Adipocyte (in vitro differentiated cells): Measurements from ENCODE around the gene VN1R4.
A peak's percentile ranks its signal among the peaks of the same experiment; 100 is the strongest.
"Not testable (repeated sequence)": the region's sequence is repeated elsewhere in the genome, so short reads cannot be mapped to it uniquely, and the experiment has no call there.

ENCODE experiments used
- DNase-seq: peaks from one replicate; pipeline ENCODE4 v3.0.0-alpha.2; 2015; ENCODE audit warnings: low read depth
- H3K27me3 ChIP-seq: replicated peaks from 2 replicates; pipeline ENCODE4 v1.7.0; 2013; ENCODE audit warnings: mild to moderate bottlenecking, low read length, moderate library complexity; ENCODE audit not compliant: control insufficient read depth, insufficient read depth
- H3K36me3 ChIP-seq: 2 replicates; pipeline ENCODE4 v1.7.0; 2013; ENCODE audit warnings: low read length, mild to moderate bottlenecking, moderate library complexity; ENCODE audit not compliant: control insufficient read depth, insufficient read depth, severe bottlenecking
- H3K4me1 ChIP-seq: 2 replicates; pipeline ENCODE4 v1.7.0; 2013; ENCODE audit warnings: mild to moderate bottlenecking, low read length, moderate library complexity; ENCODE audit not compliant: control insufficient read depth, insufficient read depth
- H3K4me3 ChIP-seq: 2 replicates; pipeline ENCODE4 v1.7.0; 2013; ENCODE audit warnings: mild to moderate bottlenecking, low read length, moderate library complexity
- H3K9ac ChIP-seq: 2 replicates; pipeline ENCODE4 v1.7.0; 2013; ENCODE audit warnings: mild to moderate bottlenecking, low read length, moderate library complexity
- H3K9me3 ChIP-seq: 2 replicates; pipeline ENCODE4 v1.7.0; 2013; ENCODE audit warnings: mild to moderate bottlenecking, low read length, moderate library complexity; ENCODE audit not compliant: control insufficient read depth

Gene VN1R4

DNA sequence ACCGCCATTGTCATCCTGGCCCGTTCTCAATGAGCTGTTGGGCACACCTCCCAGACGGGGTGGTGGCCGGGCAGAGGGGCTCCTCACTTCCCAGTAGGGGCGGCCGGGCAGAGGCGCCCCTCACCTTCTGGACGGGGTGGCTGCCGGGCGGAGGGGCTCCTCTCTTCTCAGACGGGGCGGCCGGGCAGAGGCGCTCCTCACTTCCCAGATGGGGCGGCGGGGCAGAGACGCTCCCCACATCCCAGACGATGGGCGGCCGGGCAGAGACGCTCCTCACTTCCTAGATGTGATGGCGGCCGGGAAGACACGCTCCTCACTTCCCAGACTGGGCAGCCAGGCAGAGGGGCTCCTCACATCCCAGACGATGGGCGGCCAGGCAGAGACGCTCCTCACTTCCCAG, 2.3 kb upstream of the VN1R4 start:
- H3K9ac ChIP-seq, H3K36me3 ChIP-seq, H3K4me1 ChIP-seq, H3K4me3 ChIP-seq, DNase-seq, H3K9me3 ChIP-seq, H3K27me3 ChIP-seq: not testable (repeated sequence)

DNA sequence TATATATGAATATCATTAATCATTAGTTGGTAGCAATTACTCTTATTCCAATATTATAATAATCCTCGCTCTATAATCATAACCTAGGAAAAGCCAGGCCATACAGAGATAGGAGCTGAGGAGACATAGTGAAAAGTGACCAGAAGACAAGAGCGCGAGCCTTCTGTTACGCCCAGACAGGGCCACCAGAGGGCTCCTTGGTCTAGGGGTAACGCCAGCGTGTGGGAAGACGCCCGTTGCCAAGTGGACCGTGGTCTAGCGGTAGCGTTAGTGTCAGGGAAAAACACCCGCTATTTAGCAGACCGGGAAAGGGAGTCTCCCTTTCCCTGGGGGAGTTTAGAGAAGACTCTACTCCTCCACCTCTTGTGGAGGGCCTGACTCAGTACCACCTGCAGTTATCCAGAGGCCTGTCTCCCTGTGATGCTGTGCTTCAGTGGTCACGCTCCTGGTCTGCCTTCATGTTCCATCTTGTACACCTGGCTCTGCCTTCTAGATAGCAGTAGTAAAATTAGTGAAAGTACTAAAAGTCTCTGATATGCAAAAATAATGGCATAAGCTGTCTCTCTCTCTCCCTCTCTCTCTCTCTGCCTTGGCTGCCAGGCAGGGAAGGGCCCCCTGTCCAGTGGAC, 9.7 kb downstream of the VN1R4 start, which contains the start of gene VN1R2:
Gene VN1R2 (plus strand): TSS at position 578 of the 628 bp plus-strand sequence. CDS start 84 bp downstream, outside the sequence.
- H3K27me3 ChIP-seq, H3K9ac ChIP-seq, H3K36me3 ChIP-seq, DNase-seq, H3K9me3 ChIP-seq, H3K4me3 ChIP-seq, H3K4me1 ChIP-seq: not testable (repeated sequence)

DNA sequence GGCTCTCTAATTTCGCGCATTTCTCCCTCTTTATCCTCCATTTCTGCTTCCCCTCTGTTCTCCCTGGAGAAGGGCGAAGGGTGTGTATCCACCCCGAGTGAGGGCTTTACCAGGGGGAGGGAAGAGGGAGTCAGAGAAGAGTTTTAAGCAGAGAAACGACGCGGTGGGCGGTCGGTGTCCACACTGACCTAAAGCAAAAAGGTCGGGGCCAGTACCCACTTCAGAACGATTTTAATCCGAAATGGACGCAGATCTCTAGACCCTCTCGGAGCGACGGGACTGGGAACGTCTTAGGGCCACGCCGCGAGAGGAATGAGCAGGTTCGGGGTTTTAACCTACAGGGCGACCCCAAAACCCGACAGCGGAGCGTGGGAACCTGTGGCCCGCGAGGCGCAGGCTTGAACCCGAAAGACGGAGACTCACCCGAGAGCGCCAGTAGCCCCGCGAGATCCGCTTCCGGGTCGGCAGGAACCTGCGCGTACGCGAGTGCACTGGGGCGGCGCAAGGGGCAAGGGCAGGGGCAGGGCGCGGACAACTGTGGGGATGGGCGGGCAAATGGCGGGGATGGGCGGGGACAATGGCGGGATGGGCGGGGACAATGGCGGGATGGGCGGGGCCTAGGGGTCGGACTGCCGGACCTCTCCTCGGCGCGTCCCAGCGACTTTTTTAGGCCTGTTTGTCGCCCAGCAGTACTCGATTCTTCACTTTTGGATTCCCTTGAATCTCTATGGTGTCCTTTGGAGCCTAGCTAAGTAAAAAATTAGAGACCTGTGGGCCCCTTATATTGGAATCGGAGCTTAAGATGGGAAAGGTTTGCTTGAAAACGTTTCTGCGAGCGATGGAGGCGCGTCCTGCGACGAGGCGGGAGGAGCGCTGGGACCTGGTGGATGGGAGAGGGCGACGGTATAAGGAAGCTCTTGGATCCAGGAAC, 12.8 kb downstream of the VN1R4 start, which contains the start of gene ZNF677:
Gene ZNF677 (minus strand): TSS at position 463 of the 931 bp plus-strand sequence. CDS start 3,323 bp downstream, outside the sequence.
- peaks cover 31% of the 10 kb centered on the region for H3K36me3 ChIP-seq
- H3K27me3 ChIP-seq, result no peaks in the 10 kb centered on the region
- H3K4me1 ChIP-seq, result no peaks in the 10 kb centered on the region
- peak within 1 kb of the TSS; percentile 97 for H3K4me3 ChIP-seq
- peak; percentile 88 for DNase-seq
- peak within 1 kb of the TSS; percentile 93 for H3K9ac ChIP-seq
- H3K9me3 ChIP-seq, result peaks cover 20% of the 10 kb centered on the region

DNA sequence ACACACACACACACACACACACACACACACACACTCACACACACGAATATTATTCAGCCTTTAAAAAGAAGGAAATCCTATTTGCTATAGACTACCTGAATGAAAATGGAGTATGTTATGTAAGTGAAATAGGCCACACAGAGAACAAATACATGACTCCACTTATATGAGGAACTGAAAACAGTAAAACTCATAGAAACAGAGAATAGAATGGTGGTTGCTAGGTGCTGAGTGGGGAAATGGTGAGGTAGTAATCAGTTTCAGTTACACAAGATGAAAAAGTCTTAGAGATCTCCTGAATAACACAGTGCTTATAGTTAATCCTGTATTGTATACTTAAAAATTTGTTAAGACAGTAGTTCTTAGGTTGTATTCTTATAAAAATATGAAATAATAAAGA, 21.0 kb downstream of the VN1R4 start:
- H3K9me3 ChIP-seq, result peaks cover 93% of the 10 kb centered on the region
- peak overlapping the region; percentile 29 for H3K4me3 ChIP-seq
- peaks cover 87% of the 10 kb centered on the region for H3K36me3 ChIP-seq
- no peak for DNase-seq
- no peak overlapping the region for H3K9ac ChIP-seq
- H3K27me3 ChIP-seq, result no peaks in the 10 kb centered on the region
- H3K4me1 ChIP-seq, result no peaks in the 10 kb centered on the region

DNA sequence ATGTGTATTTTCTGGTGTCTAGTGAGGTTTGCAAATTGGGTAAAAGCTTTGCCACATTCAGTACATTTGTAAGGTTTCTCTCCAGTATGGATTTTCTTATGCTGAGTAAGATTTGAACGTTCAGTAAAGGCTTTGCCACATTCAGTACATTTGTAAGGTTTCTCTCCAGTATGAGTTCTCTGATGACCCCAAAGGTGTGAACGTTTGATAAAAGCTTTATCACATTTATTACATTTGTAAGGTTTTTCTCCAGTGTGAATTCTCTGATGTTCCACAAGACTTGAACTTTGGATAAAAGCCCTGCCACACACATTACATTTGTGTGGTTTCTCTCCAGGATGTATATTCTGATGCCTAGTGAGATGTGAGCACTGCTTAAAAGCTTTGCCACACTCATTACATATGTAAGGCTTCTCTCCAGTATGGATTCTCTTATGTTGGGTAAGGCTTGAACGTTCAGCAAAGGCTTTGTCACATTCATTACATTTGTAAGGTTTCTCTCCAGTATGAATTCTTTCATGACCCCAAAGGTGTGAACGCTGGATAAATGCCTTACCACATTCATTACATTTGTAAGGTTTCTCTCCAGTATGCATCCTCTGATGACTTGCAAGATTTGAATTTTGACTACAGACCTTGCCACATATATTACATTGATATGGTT, 30.3 kb downstream of the VN1R4 start:
- no peak overlapping the region for H3K9ac ChIP-seq
- no peaks in the 10 kb centered on the region for H3K27me3 ChIP-seq
- DNase-seq, result no peak
- H3K4me1 ChIP-seq, result no peaks in the 10 kb centered on the region
- peaks cover 98% of the 10 kb centered on the region for H3K9me3 ChIP-seq
- peak overlapping the region; percentile 70 for H3K4me3 ChIP-seq
- peaks cover 50% of the 10 kb centered on the region for H3K36me3 ChIP-seq

DNA sequence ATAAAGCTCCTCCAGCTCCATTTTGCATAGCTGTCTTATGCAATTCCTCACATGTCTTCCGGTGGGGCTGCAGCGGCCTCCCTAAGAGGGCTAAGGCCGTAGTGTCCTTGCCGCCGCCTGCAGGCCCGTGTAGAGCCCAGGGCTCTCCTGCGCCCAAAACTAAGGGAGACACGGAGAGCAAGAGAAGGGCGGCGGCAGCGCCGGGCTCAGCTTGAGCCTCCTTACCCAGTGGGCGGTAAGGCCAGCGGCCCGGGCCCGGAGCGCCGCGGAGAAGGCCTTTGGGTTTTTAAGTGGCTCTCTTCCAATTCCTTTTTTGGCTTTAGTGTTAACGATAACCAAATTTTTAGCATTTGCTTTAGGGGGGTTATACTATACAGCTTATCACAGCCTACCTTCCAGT, 42.9 kb downstream of the VN1R4 start:
- H3K27me3 ChIP-seq, result no peaks in the 10 kb centered on the region
- H3K9ac ChIP-seq, result no peak overlapping the region
- H3K4me3 ChIP-seq, result no peak overlapping the region
- H3K36me3 ChIP-seq, result no peaks in the 10 kb centered on the region
- H3K4me1 ChIP-seq, result no peaks in the 10 kb centered on the region
- peaks cover 65% of the 10 kb centered on the region for H3K9me3 ChIP-seq
- DNase-seq, result no peak

DNA sequence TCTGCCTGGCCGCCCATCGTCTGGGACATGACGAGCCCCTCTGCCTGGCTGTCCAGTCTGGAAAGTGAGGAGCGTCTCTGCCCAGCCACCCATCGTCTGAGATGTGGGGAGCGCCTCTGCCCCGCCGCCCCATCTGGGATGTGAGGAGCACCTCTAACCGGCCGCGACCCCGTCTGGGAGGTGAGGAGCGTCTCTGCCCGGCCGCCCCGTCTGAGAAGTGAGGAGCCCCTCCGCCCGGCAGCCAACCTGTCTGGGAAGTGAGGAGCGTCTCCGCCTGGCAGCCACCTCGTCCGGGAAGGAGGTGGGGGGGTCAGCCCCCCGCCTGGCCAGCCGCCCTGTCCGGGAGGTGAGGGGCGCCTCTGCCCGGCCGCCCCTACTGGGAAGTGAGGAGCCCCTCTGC, 44.8 kb downstream of the VN1R4 start:
- H3K4me3 ChIP-seq, H3K4me1 ChIP-seq, H3K9ac ChIP-seq, DNase-seq, H3K27me3 ChIP-seq, H3K36me3 ChIP-seq: not testable (repeated sequence)
- peaks cover 65% of the 10 kb centered on the region for H3K9me3 ChIP-seq
